HG03342 (cell line): ENCODE data around the gene MEG3.

ENCODE experiments used
- ATAC-seq: cut with Tn5 transposase; IDR thresholded peaks from one replicate; pipeline ENCODE4 v1.9.1; 2021; ENCODE audit warnings: mild to moderate bottlenecking, moderate library complexity; ENCODE audit not compliant: unreplicated experiment

Gene MEG3

GRCh38 chr14:100879194-100879593, 53.3 kb downstream of the MEG3 start:
- ATAC-seq: no peak

GRCh38 chr14:100879782-100880181, 53.9 kb downstream of the MEG3 start:
- ATAC-seq: no peak

DNA sequence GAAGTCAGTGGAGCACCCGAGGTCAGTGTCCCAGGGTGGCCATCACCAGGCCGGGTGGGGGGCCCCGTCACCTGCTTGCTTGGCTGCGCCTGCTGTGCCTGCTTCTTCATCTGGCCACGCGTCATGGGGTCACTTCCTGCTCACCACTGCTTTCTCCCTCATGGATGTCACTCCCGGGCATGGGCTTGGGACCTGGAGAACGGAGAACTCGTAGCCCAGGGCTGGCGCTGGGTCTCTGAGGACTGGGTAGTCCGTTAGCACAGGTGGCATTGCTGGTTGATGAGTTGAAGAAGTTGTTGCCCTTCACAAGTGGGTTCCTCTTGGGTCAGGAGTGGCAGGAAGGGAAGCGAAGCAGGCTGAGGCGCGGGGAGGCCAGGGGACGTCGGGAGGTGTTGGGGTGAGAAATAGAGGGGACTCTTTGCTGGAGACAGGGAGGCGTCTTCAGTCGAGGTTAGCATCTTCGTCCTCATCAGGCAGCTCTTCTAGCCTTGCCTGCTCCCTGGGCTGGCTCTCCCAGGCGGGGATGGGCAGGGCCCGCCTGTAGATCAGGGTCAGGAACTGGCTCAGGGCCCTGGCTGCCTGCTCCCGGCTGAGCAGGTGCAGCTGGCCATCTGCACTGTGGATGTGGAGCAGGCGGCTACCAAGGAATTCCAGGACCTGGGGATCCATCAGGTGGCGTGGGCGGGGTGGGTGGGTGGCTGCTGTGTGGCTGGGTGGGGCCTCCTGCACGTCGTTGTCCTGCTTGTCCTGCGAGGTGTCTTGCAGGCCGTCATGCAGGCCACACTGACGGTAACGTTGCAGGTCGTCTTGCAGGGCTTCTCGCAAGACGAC, 54.6 kb downstream of the MEG3 start:
- no peak for ATAC-seq

DNA sequence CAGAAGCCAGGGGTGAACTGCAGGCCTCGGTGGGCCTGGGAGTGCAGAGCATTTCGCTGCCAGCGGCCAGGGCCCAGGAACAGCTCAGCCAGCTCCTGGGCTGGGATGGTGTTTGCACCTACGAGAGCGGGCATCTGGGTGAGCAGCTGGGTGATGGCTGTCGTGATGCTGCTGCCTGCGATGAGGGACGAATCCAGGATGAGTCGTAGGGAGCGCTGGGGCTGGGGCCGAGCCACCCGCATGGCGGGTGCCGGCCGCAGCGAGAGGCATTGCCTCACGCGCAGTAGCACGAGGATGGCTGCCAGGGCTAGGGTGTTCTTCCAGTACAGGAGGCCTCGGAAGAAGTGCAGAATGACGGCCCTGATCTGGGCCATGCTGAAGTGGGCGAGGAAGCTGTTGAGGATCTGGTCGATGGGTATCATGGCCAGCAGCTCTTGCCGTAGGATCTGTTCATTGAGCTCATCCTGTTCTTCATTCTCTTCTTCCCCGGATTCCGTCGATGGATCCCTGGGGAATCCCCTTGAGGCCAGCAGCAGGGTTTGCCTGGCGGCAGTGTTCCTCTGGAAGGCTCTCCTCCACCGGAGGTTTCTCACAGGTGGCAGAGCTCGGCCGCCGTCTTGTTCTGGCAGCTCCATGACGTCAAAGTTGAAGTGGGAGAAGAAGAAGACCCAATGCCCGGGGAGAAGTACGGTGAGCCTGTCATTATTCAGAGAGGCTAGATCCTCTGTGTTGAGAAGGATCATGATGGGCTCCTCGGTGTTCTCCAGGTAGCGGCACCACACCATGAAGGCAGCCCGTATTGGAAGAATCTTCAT, 55.5 kb downstream of the MEG3 start:
- ATAC-seq: no peak

GRCh38 chr14:100882026-100882967, 56.4 kb downstream of the MEG3 start:
- no peak for ATAC-seq

- no peak for ATAC-seq
These were observed 57.3 kb downstream of the MEG3 start for GRCh38 chr14:100882991-100883788.

DNA sequence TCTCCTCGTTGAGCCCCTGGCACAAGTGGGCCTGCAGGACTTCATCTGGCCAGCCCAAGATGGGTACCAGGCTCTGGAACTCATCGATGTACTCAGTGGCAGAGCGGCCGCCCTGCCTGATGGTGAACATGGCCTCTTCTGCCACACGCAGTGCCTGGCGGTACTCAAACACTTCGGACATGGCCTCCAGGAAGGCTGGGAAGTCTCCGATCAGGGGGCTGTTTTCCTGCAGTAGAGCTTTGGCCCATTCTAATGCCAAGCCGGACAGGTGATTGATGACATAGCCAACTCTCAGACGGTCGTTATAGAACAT, 57.8 kb downstream of the MEG3 start:
- ATAC-seq: no peak

GRCh38 chr14:100884456-100884855, 58.5 kb downstream of the MEG3 start:
- no peak for ATAC-seq

- no peak for ATAC-seq
These were observed 59.3 kb downstream of the MEG3 start for GRCh38 chr14:100885196-100885595.

DNA sequence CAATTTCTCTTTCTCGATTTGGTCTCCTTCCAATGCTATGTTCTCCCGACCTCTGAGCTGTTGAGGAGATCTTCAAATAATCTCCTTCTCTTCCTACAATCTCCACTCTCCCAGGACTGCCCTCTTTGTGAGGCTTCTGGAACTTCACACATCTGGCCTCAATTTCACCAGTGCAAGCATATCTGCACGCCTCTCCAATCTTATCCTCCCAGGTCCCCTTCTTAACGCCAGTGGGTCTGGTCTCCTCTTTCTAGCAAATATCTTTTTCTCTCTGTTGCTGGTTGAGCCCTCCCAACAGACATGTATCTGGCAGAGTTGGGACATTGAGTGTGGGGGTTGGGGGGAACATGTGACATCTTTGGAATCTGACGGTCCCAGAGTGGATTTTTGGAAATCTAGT, 59.7 kb downstream of the MEG3 start:
- ATAC-seq: no peak

DNA sequence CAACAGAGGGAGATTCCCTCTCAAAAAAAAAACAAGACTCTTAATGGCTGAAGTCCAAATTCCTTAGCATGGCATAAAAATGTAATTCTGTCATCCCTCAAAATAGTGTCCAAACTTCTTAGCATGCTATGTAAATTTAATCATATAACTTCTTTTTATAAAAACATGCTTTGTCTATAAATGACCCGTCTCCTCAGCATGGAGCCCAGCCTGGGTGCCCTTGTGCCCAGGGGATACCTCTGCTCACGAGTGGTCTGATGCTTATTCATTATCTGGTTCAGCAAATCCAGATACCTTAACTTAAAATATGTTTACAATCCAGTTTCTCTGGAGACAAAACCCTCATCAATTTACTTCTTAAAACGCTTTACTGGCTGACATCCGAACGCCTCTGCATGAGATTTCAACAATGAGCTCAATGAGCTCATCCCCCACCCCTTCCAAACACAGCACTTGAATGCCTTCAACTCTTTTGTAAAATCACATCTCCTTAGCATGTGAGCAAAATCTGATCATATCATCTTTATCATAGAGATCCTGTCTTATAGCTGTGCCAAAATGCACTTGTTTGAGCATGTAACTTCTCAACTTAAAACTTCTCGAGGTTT, 61.9 kb downstream of the MEG3 start:
- no peak for ATAC-seq

DNA sequence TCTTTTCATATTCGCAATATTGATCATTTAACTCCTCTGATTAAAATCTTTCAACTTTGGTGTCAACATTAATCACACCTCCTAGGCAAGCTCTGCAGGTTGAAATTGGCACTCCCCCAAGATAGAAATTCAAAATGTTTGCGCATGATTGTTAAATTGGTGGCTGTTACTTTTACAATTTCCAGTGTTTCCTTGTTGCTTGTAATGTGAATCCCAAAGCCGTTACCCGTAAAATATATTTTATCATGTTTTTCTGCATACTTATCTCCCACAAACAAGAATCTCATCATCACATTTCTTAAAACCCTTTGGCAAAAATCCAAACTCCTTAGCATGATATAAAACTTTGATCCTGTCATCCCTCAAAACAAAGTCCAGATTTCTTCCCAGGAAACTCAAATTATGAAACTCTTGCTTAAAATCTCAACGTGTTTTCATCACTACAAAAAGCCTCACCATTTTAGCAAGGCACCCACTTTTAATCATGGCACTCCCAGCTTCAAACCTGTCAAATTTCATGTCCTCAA, 62.9 kb downstream of the MEG3 start:
- no peak for ATAC-seq

DNA sequence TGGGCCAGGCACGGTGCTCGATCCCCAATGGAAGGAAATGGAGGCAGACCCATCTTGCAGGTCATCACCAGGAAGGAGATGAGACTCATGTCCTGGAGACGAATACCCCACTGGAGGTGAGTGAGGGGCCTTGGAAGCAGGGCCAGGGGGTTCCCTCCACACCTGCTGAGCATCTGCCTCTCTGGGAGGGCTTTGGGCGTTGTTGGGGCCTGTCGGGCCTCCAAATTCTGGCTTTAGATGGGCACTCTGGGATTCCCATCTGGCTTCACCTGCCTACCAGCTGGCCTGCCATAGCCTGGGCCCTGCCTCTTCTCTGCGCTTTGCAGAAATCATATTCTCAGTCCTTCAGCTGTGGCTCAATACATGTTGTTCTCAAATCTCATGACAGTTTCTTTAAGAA, 63.7 kb downstream of the MEG3 start:
- ATAC-seq: no peak

DNA sequence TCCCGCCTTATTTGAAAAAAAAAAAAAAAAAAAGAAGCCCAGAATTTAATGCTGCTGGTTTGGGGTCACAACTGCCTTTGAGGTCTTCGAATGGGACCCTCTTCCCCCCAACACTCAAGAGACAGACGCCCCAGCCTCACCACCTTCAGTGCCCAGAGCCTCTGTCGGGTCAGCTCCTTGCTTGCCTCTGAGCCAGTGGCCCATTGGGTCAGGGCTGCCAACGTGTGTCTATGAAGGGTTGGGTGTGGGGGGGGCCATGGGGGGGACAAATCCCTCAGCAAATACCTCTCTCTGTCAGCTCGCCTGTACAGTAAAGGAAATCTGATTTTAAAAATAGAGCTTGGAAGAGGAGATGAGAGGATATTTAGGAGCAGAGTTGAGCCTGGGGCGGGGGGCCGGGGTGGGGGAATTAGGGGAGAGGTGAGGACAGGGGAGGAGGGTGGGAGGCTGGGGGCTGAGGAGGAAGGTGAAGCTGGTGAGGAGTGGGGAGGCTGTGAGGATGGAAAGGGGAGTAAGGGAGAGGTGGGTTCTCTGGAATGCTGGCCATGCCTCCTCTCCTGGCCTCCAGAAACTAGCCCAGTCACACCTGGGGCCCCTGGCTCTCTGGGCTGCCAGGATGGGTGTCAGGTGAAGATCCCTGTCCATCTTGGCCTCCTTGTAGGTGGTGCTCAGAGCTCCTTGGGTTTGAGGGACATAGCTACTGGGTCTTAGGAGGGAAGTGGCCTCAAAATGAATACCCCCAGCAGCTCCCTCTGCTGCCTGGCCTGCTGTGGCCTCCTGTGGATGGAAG, 64.3 kb downstream of the MEG3 start:
- no peak for ATAC-seq

- ATAC-seq: no peak
These were observed 65.1 kb downstream of the MEG3 start for GRCh38 chr14:100891051-100891450.

- ATAC-seq: no peak
These were observed 65.9 kb downstream of the MEG3 start for GRCh38 chr14:100891501-100892445.

GRCh38 chr14:100892496-100893227, 66.7 kb downstream of the MEG3 start:
- ATAC-seq: no peak
